ENCODE results near the gene HIGD2B.
A peak's percentile ranks its signal among the peaks of the same experiment; 100 is the strongest.
"Not testable (repeated sequence)": the region's sequence is repeated elsewhere in the genome, so short reads cannot be mapped to it uniquely, and the experiment has no call there.

The HIGD2B gene
- 0 to 0.87 (median 0.35) reads per million in 3 donors for total RNA-seq

GRCh38 chr15:72685925-72686794 lies at the start of gene HIGD2B, which contains the start of gene BBS4:
Gene HIGD2B, minus strand, starts transcription at chr15:72686182. Its CDS starts 9,808 bp downstream, at chr15:72676374.
Gene BBS4, plus strand, starts transcription at chr15:72686207. Its CDS starts 21 bp downstream, at chr15:72686228.
- Histone ChIP-seq H3K9me3 (ENCODE audit: control insufficient read depth, low read length) (no peaks in the 10 kb centered on the region), H3K27me3 (replicated peaks; ENCODE audit: control insufficient read depth, insufficient read depth, low read length, poor library complexity, severe bottlenecking) (no peaks in the 10 kb centered on the region), H3K4me3 (ENCODE audit: insufficient read depth, low read depth, low read length, poor library complexity, severe bottlenecking) (peak within 1 kb of the TSS; percentile 87), H3K4me1 (ENCODE audit: control insufficient read depth, insufficient read depth, low read length, poor library complexity, severe bottlenecking) (peaks cover 5% of the 10 kb centered on the region), H3K27ac (ENCODE audit: insufficient read depth, low read length, poor library complexity, severe bottlenecking) (peak within 1 kb of the TSS; percentile 81), H3K36me3 (ENCODE audit: control insufficient read depth, insufficient read depth, low read length) (peaks cover 5% of the 10 kb centered on the region)
- DNase-seq, result peak; percentile 71 to 77 (median 73)

- no peaks in the 10 kb centered on the region for H3K27me3 ChIP-seq (replicated peaks; ENCODE audit: control insufficient read depth, insufficient read depth, low read length, poor library complexity, severe bottlenecking)
- H3K4me3 ChIP-seq (ENCODE audit: insufficient read depth, low read depth, low read length, poor library complexity, severe bottlenecking), result no peak overlapping the region
- peaks cover 31% of the 10 kb centered on the region for H3K36me3 ChIP-seq (ENCODE audit: control insufficient read depth, insufficient read depth, low read length)
- H3K9me3 ChIP-seq (ENCODE audit: control insufficient read depth, low read length), result no peaks in the 10 kb centered on the region
- no peak overlapping the region for H3K27ac ChIP-seq (ENCODE audit: insufficient read depth, low read length, poor library complexity, severe bottlenecking)
- peaks cover 5% of the 10 kb centered on the region for H3K4me1 ChIP-seq (ENCODE audit: control insufficient read depth, insufficient read depth, low read length, poor library complexity, severe bottlenecking)
- DNase-seq, result no peak
Observed at GRCh38 chr15:72735111-72735510, 49.1 kb upstream of the HIGD2B start.

- Histone ChIP-seq H3K4me3 (ENCODE audit: insufficient read depth, low read depth, low read length, poor library complexity, severe bottlenecking) (no peak overlapping the region), H3K4me1 (ENCODE audit: control insufficient read depth, insufficient read depth, low read length, poor library complexity, severe bottlenecking) (no peaks in the 10 kb centered on the region), H3K27ac (ENCODE audit: insufficient read depth, low read length, poor library complexity, severe bottlenecking) (no peak overlapping the region), H3K36me3 (ENCODE audit: control insufficient read depth, insufficient read depth, low read length) (peaks cover 31% of the 10 kb centered on the region), H3K9me3 (ENCODE audit: control insufficient read depth, low read length) (no peaks in the 10 kb centered on the region), H3K27me3 (replicated peaks; ENCODE audit: control insufficient read depth, insufficient read depth, low read length, poor library complexity, severe bottlenecking) (no peaks in the 10 kb centered on the region)
- DNase-seq, result no peak
Observed at GRCh38 chr15:72733941-72734738, 48.2 kb upstream of the HIGD2B start.

- no peak for DNase-seq
- H3K36me3 ChIP-seq (ENCODE audit: control insufficient read depth, insufficient read depth, low read length), result peaks cover 23% of the 10 kb centered on the region
Observed at GRCh38 chr15:72732516-72732915, 46.5 kb upstream of the HIGD2B start.

GRCh38 chr15:72732086-72732485 lies 46.1 kb upstream of the HIGD2B start:
- H3K27me3 ChIP-seq (replicated peaks; ENCODE audit: control insufficient read depth, insufficient read depth, low read length, poor library complexity, severe bottlenecking), result no peaks in the 10 kb centered on the region
- H3K27ac ChIP-seq (ENCODE audit: insufficient read depth, low read length, poor library complexity, severe bottlenecking), result no peak overlapping the region
- no peak overlapping the region for H3K4me3 ChIP-seq (ENCODE audit: insufficient read depth, low read depth, low read length, poor library complexity, severe bottlenecking)
- H3K4me1 ChIP-seq (ENCODE audit: control insufficient read depth, insufficient read depth, low read length, poor library complexity, severe bottlenecking), result no peaks in the 10 kb centered on the region
- DNase-seq, result no peak
- H3K9me3 ChIP-seq (ENCODE audit: control insufficient read depth, low read length), result no peaks in the 10 kb centered on the region
- H3K36me3 ChIP-seq (ENCODE audit: control insufficient read depth, insufficient read depth, low read length), result peaks cover 18% of the 10 kb centered on the region

More at GRCh38 chr15:72732516-72732915, 46.5 kb upstream of the HIGD2B start:
- Histone ChIP-seq H3K4me1 (ENCODE audit: control insufficient read depth, insufficient read depth, low read length, poor library complexity, severe bottlenecking) (no peaks in the 10 kb centered on the region), H3K9me3 (ENCODE audit: control insufficient read depth, low read length) (no peaks in the 10 kb centered on the region), H3K4me3 (ENCODE audit: insufficient read depth, low read depth, low read length, poor library complexity, severe bottlenecking) (no peak overlapping the region), H3K27me3 (replicated peaks; ENCODE audit: control insufficient read depth, insufficient read depth, low read length, poor library complexity, severe bottlenecking) (no peaks in the 10 kb centered on the region), H3K27ac (ENCODE audit: insufficient read depth, low read length, poor library complexity, severe bottlenecking) (no peak overlapping the region)

- no peak overlapping the region for H3K27ac ChIP-seq (ENCODE audit: insufficient read depth, low read length, poor library complexity, severe bottlenecking)
- no peak for DNase-seq
- H3K4me1 ChIP-seq (ENCODE audit: control insufficient read depth, insufficient read depth, low read length, poor library complexity, severe bottlenecking), result no peaks in the 10 kb centered on the region
- no peaks in the 10 kb centered on the region for H3K9me3 ChIP-seq (ENCODE audit: control insufficient read depth, low read length)
- H3K36me3 ChIP-seq (ENCODE audit: control insufficient read depth, insufficient read depth, low read length), result peaks cover 10% of the 10 kb centered on the region
- no peaks in the 10 kb centered on the region for H3K27me3 ChIP-seq (replicated peaks; ENCODE audit: control insufficient read depth, insufficient read depth, low read length, poor library complexity, severe bottlenecking)
- no peak overlapping the region for H3K4me3 ChIP-seq (ENCODE audit: insufficient read depth, low read depth, low read length, poor library complexity, severe bottlenecking)
Observed at GRCh38 chr15:72728821-72729220, 42.8 kb upstream of the HIGD2B start.

GRCh38 chr15:72728249-72728648 lies 42.3 kb upstream of the HIGD2B start:
- not testable (repeated sequence) for H3K27me3 ChIP-seq (replicated peaks; ENCODE audit: control insufficient read depth, insufficient read depth, low read length, poor library complexity, severe bottlenecking); H3K9me3 ChIP-seq (ENCODE audit: control insufficient read depth, low read length); H3K4me1 ChIP-seq (ENCODE audit: control insufficient read depth, insufficient read depth, low read length, poor library complexity, severe bottlenecking); DNase-seq; H3K27ac ChIP-seq (ENCODE audit: insufficient read depth, low read length, poor library complexity, severe bottlenecking); H3K4me3 ChIP-seq (ENCODE audit: insufficient read depth, low read depth, low read length, poor library complexity, severe bottlenecking)
- H3K36me3 ChIP-seq (ENCODE audit: control insufficient read depth, insufficient read depth, low read length), result peaks cover 10% of the 10 kb centered on the region

- DNase-seq, result no peak
- Histone ChIP-seq H3K4me3 (ENCODE audit: insufficient read depth, low read depth, low read length, poor library complexity, severe bottlenecking) (no peak overlapping the region), H3K27ac (ENCODE audit: insufficient read depth, low read length, poor library complexity, severe bottlenecking) (no peak overlapping the region), H3K4me1 (ENCODE audit: control insufficient read depth, insufficient read depth, low read length, poor library complexity, severe bottlenecking) (no peaks in the 10 kb centered on the region), H3K36me3 (ENCODE audit: control insufficient read depth, insufficient read depth, low read length) (peaks cover 10% of the 10 kb centered on the region), H3K27me3 (replicated peaks; ENCODE audit: control insufficient read depth, insufficient read depth, low read length, poor library complexity, severe bottlenecking) (no peaks in the 10 kb centered on the region), H3K9me3 (ENCODE audit: control insufficient read depth, low read length) (no peaks in the 10 kb centered on the region)
Observed at GRCh38 chr15:72727154-72727553, 41.2 kb upstream of the HIGD2B start.

- not testable (repeated sequence) for H3K27ac ChIP-seq (ENCODE audit: insufficient read depth, low read length, poor library complexity, severe bottlenecking); H3K4me1 ChIP-seq (ENCODE audit: control insufficient read depth, insufficient read depth, low read length, poor library complexity, severe bottlenecking); H3K9me3 ChIP-seq (ENCODE audit: control insufficient read depth, low read length); H3K27me3 ChIP-seq (replicated peaks; ENCODE audit: control insufficient read depth, insufficient read depth, low read length, poor library complexity, severe bottlenecking); H3K36me3 ChIP-seq (ENCODE audit: control insufficient read depth, insufficient read depth, low read length); DNase-seq; H3K4me3 ChIP-seq (ENCODE audit: insufficient read depth, low read depth, low read length, poor library complexity, severe bottlenecking)
Observed at GRCh38 chr15:72725851-72726250, 39.9 kb upstream of the HIGD2B start.

GRCh38 chr15:72725446-72725845 lies 39.5 kb upstream of the HIGD2B start:
- Histone ChIP-seq H3K36me3 (ENCODE audit: control insufficient read depth, insufficient read depth, low read length) (no peaks in the 10 kb centered on the region), H3K27ac (ENCODE audit: insufficient read depth, low read length, poor library complexity, severe bottlenecking) (no peak overlapping the region), H3K9me3 (ENCODE audit: control insufficient read depth, low read length) (no peaks in the 10 kb centered on the region), H3K4me3 (ENCODE audit: insufficient read depth, low read depth, low read length, poor library complexity, severe bottlenecking) (no peak overlapping the region), H3K27me3 (replicated peaks; ENCODE audit: control insufficient read depth, insufficient read depth, low read length, poor library complexity, severe bottlenecking) (no peaks in the 10 kb centered on the region), H3K4me1 (ENCODE audit: control insufficient read depth, insufficient read depth, low read length, poor library complexity, severe bottlenecking) (no peaks in the 10 kb centered on the region)
- no peak for DNase-seq

Measured in effector memory CD4-positive, alpha-beta T cell (primary cell).